Measurements from ENCODE around the gene MATN4. TPM values are rescaled to one million over a fixed set of nuclear protein-coding genes. Genes with fewer than 3 reads are reported as not detected.

MATN4 gene
- polyA plus RNA-seq, 1 donor from 2014 or later = not detected

GRCh38 chr20:45269754-45270270, 38.3 kb downstream of the MATN4 start:
- no peaks in the 10 kb centered on the region for H4K20me1 ChIP-seq (ENCODE audit: insufficient read depth)
- H3F3A ChIP-seq (ENCODE audit: insufficient read depth, low read length, poor library complexity, severe bottlenecking) = no peaks in the 10 kb centered on the region
- no peaks in the 10 kb centered on the region for H3K27me3 ChIP-seq (ENCODE audit: insufficient read depth, low read depth, low read length)
- no peaks in the 10 kb centered on the region for H3K36me3 ChIP-seq (ENCODE audit: insufficient read depth, low read length)
- no peak overlapping the region for H3K4me3 ChIP-seq (ENCODE audit: low read length)
- no peak overlapping the region for H3K27ac ChIP-seq (ENCODE audit: low read length)
- no peak overlapping the region for H2AFZ ChIP-seq (ENCODE audit: low read depth, low read length)
- no peaks in the 10 kb centered on the region for H3K9me2 ChIP-seq (ENCODE audit: insufficient read depth, low read length)
- H3K4me2 ChIP-seq (ENCODE audit: low read length) = no peak overlapping the region
- no peaks in the 10 kb centered on the region for H3K9me3 ChIP-seq (ENCODE audit: low read length)
- H3K9ac ChIP-seq (ENCODE audit: low read length) = no peak overlapping the region
- TF ChIP-seq MXI1 (conservative IDR thresholded peaks at IDR 0.05; ENCODE audit: poor library complexity, severe bottlenecking) = no peak
- no peak for TF ChIP-seq REST (IDR thresholded peaks at IDR 0.05; ENCODE audit: borderline replicate concordance)
- TF ChIP-seq EZH2 (IDR thresholded peaks at IDR 0.05; ENCODE audit: borderline replicate concordance, insufficient read depth, low read length, poor library complexity, severe bottlenecking) = no peak
- no peak for TF ChIP-seq CTCF (IDR thresholded peaks at IDR 0.05; ENCODE audit: poor library complexity, severe bottlenecking)
- TF ChIP-seq TAF1 (IDR thresholded peaks at IDR 0.05; ENCODE audit: low read depth) = no peak
- TF ChIP-seq EP300 (conservative IDR thresholded peaks at IDR 0.05; ENCODE audit: poor library complexity, severe bottlenecking) = no peak
- TF ChIP-seq POLR2AphosphoS5 (IDR thresholded peaks at IDR 0.05) = no peak
- no peak for TF ChIP-seq RAD21 (conservative IDR thresholded peaks at IDR 0.05)
- TF ChIP-seq SMC3 (conservative IDR thresholded peaks at IDR 0.05; ENCODE audit: poor library complexity) = no peak
- H3K79me2 ChIP-seq (replicated peaks; ENCODE audit: insufficient read depth, low read length) = no peaks in the 10 kb centered on the region

GRCh38 chr20:45269056-45269455, 39.0 kb downstream of the MATN4 start:
- Histone ChIP-seq H3K36me3 (ENCODE audit: insufficient read depth, low read length) (no peaks in the 10 kb centered on the region), H3F3A (ENCODE audit: insufficient read depth, low read length, poor library complexity, severe bottlenecking) (no peaks in the 10 kb centered on the region), H3K4me3 (ENCODE audit: low read length) (no peak overlapping the region), H3K27me3 (ENCODE audit: insufficient read depth, low read depth, low read length) (no peaks in the 10 kb centered on the region), H3K27ac (ENCODE audit: low read length) (no peak overlapping the region), H3K9ac (ENCODE audit: low read length) (no peak overlapping the region), H3K4me2 (ENCODE audit: low read length) (no peak overlapping the region), H3K9me3 (ENCODE audit: low read length) (no peaks in the 10 kb centered on the region), H3K79me2 (replicated peaks; ENCODE audit: insufficient read depth, low read length) (no peaks in the 10 kb centered on the region), H2AFZ (ENCODE audit: low read depth, low read length) (no peak overlapping the region), H4K20me1 (ENCODE audit: insufficient read depth) (no peaks in the 10 kb centered on the region), H3K9me2 (ENCODE audit: insufficient read depth, low read length) (no peaks in the 10 kb centered on the region)
- TF ChIP-seq CTCF (IDR thresholded peaks at IDR 0.05; ENCODE audit: poor library complexity, severe bottlenecking) (no peak), MXI1 (conservative IDR thresholded peaks at IDR 0.05; ENCODE audit: poor library complexity, severe bottlenecking) (no peak), SMC3 (conservative IDR thresholded peaks at IDR 0.05; ENCODE audit: poor library complexity) (no peak), RAD21 (conservative IDR thresholded peaks at IDR 0.05) (no peak), REST (IDR thresholded peaks at IDR 0.05; ENCODE audit: borderline replicate concordance) (no peak), EZH2 (IDR thresholded peaks at IDR 0.05; ENCODE audit: borderline replicate concordance, insufficient read depth, low read length, poor library complexity, severe bottlenecking) (no peak), POLR2AphosphoS5 (IDR thresholded peaks at IDR 0.05) (no peak)
